Hematopoietic multipotent progenitor cell (in vitro differentiated cells): ENCODE data around the gene MEGF10. TPM values are rescaled to one million over a fixed set of nuclear protein-coding genes. Genes with fewer than 3 reads are reported as not detected.

Experiments used
- DNase-seq, 3 donors: peaks; one replicate each; pipeline ENCODE4 v3.0.0-alpha.2; 2011 to 2015; ENCODE audit warnings: low read depth in 2 of 3, low spot score in 2 of 3
- small RNA-seq: library from RNA; depleted of rRNA; stranded (forward); fragments of <200 nt; gene quantifications from one replicate; pipeline ENCODE3, GENCODE V24; 2012
- total RNA-seq: library from RNA; depleted of rRNA; stranded (reverse); fragments of >200 nt; gene quantifications from one replicate; pipeline ENCODE4 v1.2.3, GENCODE V29; 2012

MEGF10 gene
- total RNA-seq, 1 donor = 0.27 TPM

DNA sequence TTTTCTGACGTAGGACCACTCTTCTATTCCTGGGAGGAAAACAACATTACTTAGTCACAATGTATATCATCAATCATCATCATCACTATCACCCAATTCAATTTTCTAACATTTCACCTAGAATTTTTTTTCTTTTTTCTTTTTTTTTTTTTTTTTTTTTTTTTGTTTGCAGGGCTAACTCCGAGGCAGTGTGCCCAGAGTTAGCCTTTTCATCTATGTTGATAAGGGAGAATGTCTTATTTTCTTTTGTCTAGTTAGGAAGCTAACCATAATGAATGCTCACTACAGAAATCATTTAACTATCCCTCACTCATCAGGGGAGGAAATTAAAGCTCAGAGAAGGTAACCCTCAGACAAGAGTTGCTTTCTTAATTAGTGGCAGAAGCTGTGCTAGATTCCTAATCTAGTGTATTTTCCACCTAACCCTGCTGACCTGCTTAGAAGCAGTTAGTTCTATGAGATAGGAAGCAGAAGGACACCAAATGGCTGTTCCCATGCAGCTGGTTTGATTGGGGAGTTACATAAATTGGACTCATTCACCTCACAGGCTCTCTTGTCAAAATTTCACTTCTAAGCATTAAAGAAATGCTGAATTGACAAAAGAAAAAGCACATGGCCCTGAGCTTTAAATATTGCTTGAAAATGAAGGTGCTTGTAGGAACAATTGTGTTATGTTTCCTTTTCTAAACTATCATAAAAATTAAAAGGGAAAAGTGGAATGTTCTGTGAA is 218.2 kb downstream of the MEGF10 start:
- DNase-seq = no peak

Small RNAs within 50 kb of the gene (small RNA-seq; reads per million reads assigned to genes)
- not detected for gene AC010424.1

Other genes with a start within 250 kb of the MEGF10 start
- gene C5orf63, start 217.3 kb upstream of the MEGF10 start, total RNA-seq = 2.2 TPM
- 18.9 TPM for gene PRRC1, start 226.8 kb downstream of the MEGF10 start, total RNA-seq